Loucy (cell line): ENCODE measurements around the gene TK1.

Experiments used
- H2AFZ ChIP-seq: fragments of 200-600 bp; sonication (generic); 2 replicates; pipeline ENCODE4 v1.6.0; 2016; ENCODE audit warnings: antibody characterized with exemption, mild to moderate bottlenecking, low read length, moderate library complexity
- H3F3A ChIP-seq: fragments of 200-600 bp; 2 replicates; pipeline ENCODE4 v1.6.0; 2016; ENCODE audit warnings: antibody characterized with exemption, low read depth, mild to moderate bottlenecking
- H3K27me3 ChIP-seq: fragments of 200-600 bp; sonication (generic); 2 replicates; pipeline ENCODE4 v1.6.1; 2014; ENCODE audit warnings: low read length, mild to moderate bottlenecking; ENCODE audit not compliant: insufficient read depth, poor library complexity, severe bottlenecking
- H3K36me3 ChIP-seq: fragments of 200-600 bp; sonication (generic); 2 replicates; pipeline ENCODE4 v1.6.1; 2016; ENCODE audit warnings: low read length; ENCODE audit not compliant: insufficient read depth
- H3K4me1 ChIP-seq: fragments of 200-600 bp; sonication (generic); 2 replicates; pipeline ENCODE4 v1.5.1; 2014; ENCODE audit warnings: low read length, mild to moderate bottlenecking; ENCODE audit not compliant: insufficient read depth, poor library complexity, severe bottlenecking
- H3K4me2 ChIP-seq: fragments of 200-600 bp; sonication (generic); 2 replicates; pipeline ENCODE4 v1.6.0; 2014; ENCODE audit warnings: antibody characterized with exemption, low read length, low read depth, mild to moderate bottlenecking; ENCODE audit not compliant: poor library complexity, severe bottlenecking
- H3K4me3 ChIP-seq: fragments of 200-600 bp; sonication (generic); 2 replicates; pipeline ENCODE4 v1.5.1; 2014; ENCODE audit warnings: low read length, mild to moderate bottlenecking, mixed read lengths; ENCODE audit not compliant: poor library complexity, severe bottlenecking
- H3K79me2 ChIP-seq: fragments of 200-600 bp; sonication (generic); 2 replicates; pipeline ENCODE4 v1.6.1; 2014; ENCODE audit warnings: low read length; ENCODE audit not compliant: insufficient read depth
- H3K9ac ChIP-seq: fragments of 200-600 bp; sonication (generic); 2 replicates; pipeline ENCODE4 v1.6.0; 2014; ENCODE audit warnings: mild to moderate bottlenecking, low read depth, low read length, moderate library complexity; ENCODE audit not compliant: poor library complexity, severe bottlenecking
- H3K9me2 ChIP-seq: fragments of 200-600 bp; sonication (generic); replicated peaks from 2 replicates; pipeline ENCODE4 v1.6.1; 2016; ENCODE audit warnings: low read depth, low read length, mixed read lengths
- H3K9me3 ChIP-seq: fragments of 200-600 bp; sonication (generic); 2 replicates; pipeline ENCODE4 v1.6.1; 2014; ENCODE audit warnings: mild to moderate bottlenecking, antibody characterized with exemption, low read length, low read depth; ENCODE audit not compliant: insufficient read depth
- H4K20me1 ChIP-seq: fragments of 200-600 bp; sonication (generic); 2 replicates; pipeline ENCODE4 v1.6.0; 2014; ENCODE audit warnings: antibody characterized with exemption, low read length, mild to moderate bottlenecking; ENCODE audit not compliant: insufficient read depth, poor library complexity, severe bottlenecking
- EZH2phosphoT487 ChIP-seq: fragments of 200-600 bp; IDR thresholded peaks from 2 replicates; pipeline ENCODE4 v1.6.1; 2018; ENCODE audit warnings: antibody characterized with exemption, mild to moderate bottlenecking, moderate library complexity, borderline replicate concordance
- TF ChIP-seq, protein P1 (sequence below): fragments of 200-600 bp; sonication (generic); conservative IDR thresholded peaks from 2 replicates; pipeline ENCODE4 v1.5.1; 2014; ENCODE audit warnings: mild to moderate bottlenecking, antibody characterized with exemption, low read length

The TK1 gene

GRCh38 chr17:78182504-78182903 lies 4.3 kb downstream of the TK1 start:
- no peaks in the 10 kb centered on the region for H3K27me3 ChIP-seq
- no peaks in the 10 kb centered on the region for H3K9me2 ChIP-seq
- peaks cover 24% of the 10 kb centered on the region for H3K4me1 ChIP-seq
- peaks cover 35% of the 10 kb centered on the region for H3K79me2 ChIP-seq
- H3F3A ChIP-seq: no peaks in the 10 kb centered on the region
- H3K4me3 ChIP-seq: no peak overlapping the region
- H4K20me1 ChIP-seq: peaks cover 6% of the 10 kb centered on the region
- TF ChIP-seq, protein P1, sequence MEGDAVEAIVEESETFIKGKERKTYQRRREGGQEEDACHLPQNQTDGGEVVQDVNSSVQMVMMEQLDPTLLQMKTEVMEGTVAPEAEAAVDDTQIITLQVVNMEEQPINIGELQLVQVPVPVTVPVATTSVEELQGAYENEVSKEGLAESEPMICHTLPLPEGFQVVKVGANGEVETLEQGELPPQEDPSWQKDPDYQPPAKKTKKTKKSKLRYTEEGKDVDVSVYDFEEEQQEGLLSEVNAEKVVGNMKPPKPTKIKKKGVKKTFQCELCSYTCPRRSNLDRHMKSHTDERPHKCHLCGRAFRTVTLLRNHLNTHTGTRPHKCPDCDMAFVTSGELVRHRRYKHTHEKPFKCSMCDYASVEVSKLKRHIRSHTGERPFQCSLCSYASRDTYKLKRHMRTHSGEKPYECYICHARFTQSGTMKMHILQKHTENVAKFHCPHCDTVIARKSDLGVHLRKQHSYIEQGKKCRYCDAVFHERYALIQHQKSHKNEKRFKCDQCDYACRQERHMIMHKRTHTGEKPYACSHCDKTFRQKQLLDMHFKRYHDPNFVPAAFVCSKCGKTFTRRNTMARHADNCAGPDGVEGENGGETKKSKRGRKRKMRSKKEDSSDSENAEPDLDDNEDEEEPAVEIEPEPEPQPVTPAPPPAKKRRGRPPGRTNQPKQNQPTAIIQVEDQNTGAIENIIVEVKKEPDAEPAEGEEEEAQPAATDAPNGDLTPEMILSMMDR: no peak
- TF ChIP-seq EZH2phosphoT487: no peak
- no peak overlapping the region for H2AFZ ChIP-seq
- no peaks in the 10 kb centered on the region for H3K9me3 ChIP-seq
- H3K9ac ChIP-seq: no peak overlapping the region
- H3K4me2 ChIP-seq: no peak overlapping the region
- H3K36me3 ChIP-seq: peaks cover 27% of the 10 kb centered on the region; the same call in 1 of the 2 replicates

DNA sequence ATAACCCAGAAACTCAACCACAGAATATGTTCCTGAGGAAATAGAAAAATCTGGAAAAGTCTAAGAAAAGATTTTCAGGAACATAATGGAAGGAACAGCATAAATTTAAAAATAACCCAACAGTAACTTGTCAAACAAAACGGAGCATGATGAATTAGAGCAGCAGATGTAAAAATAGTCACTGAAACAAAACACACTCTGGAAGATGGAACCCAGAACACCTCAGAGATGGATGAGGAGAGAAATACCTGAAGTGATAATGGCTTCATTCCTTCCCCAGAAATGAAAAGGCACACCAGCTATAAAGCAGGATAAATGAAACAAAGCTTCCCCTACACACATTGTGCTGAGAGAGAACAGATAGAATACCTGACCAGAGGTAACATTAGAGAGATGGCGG lies 6.3 kb downstream of the TK1 start:
- Histone ChIP-seq H3K4me1 (peaks cover 17% of the 10 kb centered on the region), H3K27me3 (no peaks in the 10 kb centered on the region), H3K79me2 (peaks cover 23% of the 10 kb centered on the region; the same call in 1 of the 2 replicates), H3K36me3 (peaks cover 27% of the 10 kb centered on the region; the same call in 1 of the 2 replicates), H3K4me2 (peak overlapping the region; percentile 14), H3K9me2 (no peaks in the 10 kb centered on the region), H3K9ac (no peak overlapping the region), H3K4me3 (no peak overlapping the region), H4K20me1 (peaks cover 6% of the 10 kb centered on the region), H3K9me3 (no peaks in the 10 kb centered on the region), H3F3A (no peaks in the 10 kb centered on the region), H2AFZ (no peak overlapping the region)
- TF ChIP-seq EZH2phosphoT487: no peak
- TF ChIP-seq, protein P1: no peak

DNA sequence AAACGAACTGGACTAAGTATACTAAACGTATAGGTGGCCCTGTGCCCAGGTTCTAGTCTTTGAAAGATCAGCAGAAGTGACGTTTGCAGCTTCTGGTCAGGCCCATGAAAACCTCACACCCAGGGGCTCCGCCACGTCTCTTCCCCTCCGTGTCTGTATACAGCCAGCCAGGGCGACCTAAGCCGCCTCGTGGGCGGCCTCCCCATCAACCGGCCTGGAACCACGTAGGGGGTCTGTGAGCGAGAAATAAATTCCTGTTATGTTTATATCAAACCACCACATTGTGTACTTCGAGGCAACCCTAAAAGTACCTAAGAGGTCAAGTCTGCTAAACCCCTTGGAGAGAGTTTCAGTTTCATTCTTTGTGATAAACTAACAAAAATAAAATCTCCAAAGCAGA lies 6.8 kb downstream of the TK1 start:
- Histone ChIP-seq H3K4me3 (no peak overlapping the region), H3K9me3 (no peaks in the 10 kb centered on the region), H3K36me3 (peaks cover 27% of the 10 kb centered on the region; the same call in 1 of the 2 replicates), H3F3A (no peaks in the 10 kb centered on the region), H3K79me2 (peaks cover 19% of the 10 kb centered on the region; the same call in 1 of the 2 replicates), H3K9ac (no peak overlapping the region), H3K9me2 (no peaks in the 10 kb centered on the region), H4K20me1 (peaks cover 1% of the 10 kb centered on the region), H3K27me3 (no peaks in the 10 kb centered on the region), H3K4me2 (peak overlapping the region; percentile 14), H3K4me1 (peaks cover 17% of the 10 kb centered on the region), H2AFZ (no peak overlapping the region)
- TF ChIP-seq EZH2phosphoT487: no peak
- TF ChIP-seq, protein P1: no peak
